Nephron progenitor cell (in vitro differentiated cells): ENCODE measurements around the gene GALNT10.

Experiments
- DNase-seq: peaks from one replicate; pipeline ENCODE4 v3.0.0; 2021
- H3K27ac Mint-ChIP-seq: 2 replicates; pipeline ENCODE4 v1.8.0; 2021; ENCODE audit warnings: mild to moderate bottlenecking, moderate library complexity, mixed read lengths
- H3K27me3 Mint-ChIP-seq: 2 replicates; pipeline ENCODE4 v1.8.0; 2021; ENCODE audit warnings: mild to moderate bottlenecking, low read depth, mixed read lengths; ENCODE audit not compliant: poor library complexity
- H3K36me3 Mint-ChIP-seq: 2 replicates; pipeline ENCODE4 v1.8.0; 2021; ENCODE audit warnings: low read depth, mixed read lengths
- H3K4me1 Mint-ChIP-seq: 2 replicates; pipeline ENCODE4 v1.8.0; 2021; ENCODE audit warnings: mixed read lengths
- H3K4me3 Mint-ChIP-seq: 2 replicates; pipeline ENCODE4 v1.8.0; 2021; ENCODE audit warnings: mild to moderate bottlenecking, moderate library complexity, mixed read lengths
- H3K9me3 Mint-ChIP-seq: 2 replicates; pipeline ENCODE4 v1.8.0; 2021; ENCODE audit warnings: mild to moderate bottlenecking, moderate library complexity, mixed read lengths
- TF ChIP-seq, protein P1 (sequence below): fragments of 200-600 bp; sonication (generic); IDR thresholded peaks from 2 replicates; pipeline ENCODE4 v1.5.0; 2021; ENCODE audit warnings: antibody characterized with exemption

GALNT10 gene

DNA sequence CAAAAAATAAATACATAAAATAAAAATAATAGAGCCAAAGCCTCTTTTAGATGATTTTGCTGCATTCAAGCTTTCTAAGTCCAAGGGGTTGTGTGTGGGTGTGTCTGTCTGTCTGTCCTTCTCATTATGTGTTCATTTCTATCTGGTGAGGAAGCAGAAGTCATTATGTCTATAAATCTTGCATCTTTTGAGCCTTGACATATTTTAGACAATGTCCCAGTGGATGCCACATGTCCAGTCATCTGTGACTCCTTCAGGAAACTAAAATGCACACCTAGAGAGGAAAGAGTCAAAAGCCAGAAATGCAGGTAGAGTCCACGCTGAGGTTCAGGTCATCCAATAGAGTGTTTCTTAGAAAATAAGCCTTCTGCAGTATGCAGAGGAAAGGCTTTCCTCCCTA lies 80.9 kb downstream of the GALNT10 start:
- TF ChIP-seq, protein P1, sequence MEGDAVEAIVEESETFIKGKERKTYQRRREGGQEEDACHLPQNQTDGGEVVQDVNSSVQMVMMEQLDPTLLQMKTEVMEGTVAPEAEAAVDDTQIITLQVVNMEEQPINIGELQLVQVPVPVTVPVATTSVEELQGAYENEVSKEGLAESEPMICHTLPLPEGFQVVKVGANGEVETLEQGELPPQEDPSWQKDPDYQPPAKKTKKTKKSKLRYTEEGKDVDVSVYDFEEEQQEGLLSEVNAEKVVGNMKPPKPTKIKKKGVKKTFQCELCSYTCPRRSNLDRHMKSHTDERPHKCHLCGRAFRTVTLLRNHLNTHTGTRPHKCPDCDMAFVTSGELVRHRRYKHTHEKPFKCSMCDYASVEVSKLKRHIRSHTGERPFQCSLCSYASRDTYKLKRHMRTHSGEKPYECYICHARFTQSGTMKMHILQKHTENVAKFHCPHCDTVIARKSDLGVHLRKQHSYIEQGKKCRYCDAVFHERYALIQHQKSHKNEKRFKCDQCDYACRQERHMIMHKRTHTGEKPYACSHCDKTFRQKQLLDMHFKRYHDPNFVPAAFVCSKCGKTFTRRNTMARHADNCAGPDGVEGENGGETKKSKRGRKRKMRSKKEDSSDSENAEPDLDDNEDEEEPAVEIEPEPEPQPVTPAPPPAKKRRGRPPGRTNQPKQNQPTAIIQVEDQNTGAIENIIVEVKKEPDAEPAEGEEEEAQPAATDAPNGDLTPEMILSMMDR = no peak
- peaks cover 38% of the 10 kb centered on the region for H3K4me1 Mint-ChIP-seq
- DNase-seq = no peak
- peaks cover 13% of the 10 kb centered on the region for H3K27me3 Mint-ChIP-seq
- no peak overlapping the region for H3K27ac Mint-ChIP-seq
- H3K9me3 Mint-ChIP-seq = no peaks in the 10 kb centered on the region
- H3K4me3 Mint-ChIP-seq = no peak overlapping the region
- H3K36me3 Mint-ChIP-seq = no peaks in the 10 kb centered on the region

DNA sequence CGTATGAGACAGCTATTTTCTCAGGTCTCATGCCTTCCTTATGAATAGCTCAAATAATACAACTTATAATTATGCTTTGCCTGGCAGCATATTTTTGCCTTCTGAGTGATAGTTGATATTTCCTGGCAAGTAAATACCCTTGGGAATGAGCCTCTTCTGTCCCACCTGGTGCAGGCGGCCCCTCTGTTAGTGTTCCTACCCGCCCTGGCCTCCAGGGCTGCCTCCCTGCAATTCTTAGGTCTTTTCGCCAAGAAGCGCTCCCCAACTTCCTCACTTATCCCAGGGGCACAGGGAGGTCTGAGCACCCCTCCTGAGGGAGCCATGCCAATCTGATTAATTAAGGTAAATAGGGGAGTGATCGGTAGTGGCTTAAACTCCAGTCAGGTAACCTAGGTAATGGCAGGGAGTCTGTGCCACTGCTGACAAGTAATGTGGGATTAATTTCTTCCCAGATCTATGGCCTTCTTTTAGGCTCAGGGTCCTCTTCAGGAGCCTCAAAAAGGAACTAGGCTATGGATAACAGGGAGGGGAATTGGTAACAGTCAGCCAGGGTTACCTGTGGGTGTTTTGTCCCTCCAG lies 81.5 kb downstream of the GALNT10 start:
- H3K36me3 Mint-ChIP-seq = no peaks in the 10 kb centered on the region
- no peaks in the 10 kb centered on the region for H3K9me3 Mint-ChIP-seq
- H3K27me3 Mint-ChIP-seq = peaks cover 13% of the 10 kb centered on the region
- H3K4me3 Mint-ChIP-seq = no peak overlapping the region
- TF ChIP-seq, protein P1 = no peak
- no peak for DNase-seq
- peaks cover 43% of the 10 kb centered on the region for H3K4me1 Mint-ChIP-seq
- H3K27ac Mint-ChIP-seq = no peak overlapping the region

- no peaks in the 10 kb centered on the region for H3K36me3 Mint-ChIP-seq
- TF ChIP-seq, protein P1 = no peak
- DNase-seq = peak; percentile 6
- H3K4me3 Mint-ChIP-seq = no peak overlapping the region
- no peaks in the 10 kb centered on the region for H3K9me3 Mint-ChIP-seq
- peaks cover 13% of the 10 kb centered on the region for H3K27me3 Mint-ChIP-seq
- peaks cover 54% of the 10 kb centered on the region for H3K4me1 Mint-ChIP-seq
- peak overlapping the region; percentile 66 for H3K27ac Mint-ChIP-seq
Observed at GRCh38 chr5:154273028-154273617, 82.6 kb downstream of the GALNT10 start.

DNA sequence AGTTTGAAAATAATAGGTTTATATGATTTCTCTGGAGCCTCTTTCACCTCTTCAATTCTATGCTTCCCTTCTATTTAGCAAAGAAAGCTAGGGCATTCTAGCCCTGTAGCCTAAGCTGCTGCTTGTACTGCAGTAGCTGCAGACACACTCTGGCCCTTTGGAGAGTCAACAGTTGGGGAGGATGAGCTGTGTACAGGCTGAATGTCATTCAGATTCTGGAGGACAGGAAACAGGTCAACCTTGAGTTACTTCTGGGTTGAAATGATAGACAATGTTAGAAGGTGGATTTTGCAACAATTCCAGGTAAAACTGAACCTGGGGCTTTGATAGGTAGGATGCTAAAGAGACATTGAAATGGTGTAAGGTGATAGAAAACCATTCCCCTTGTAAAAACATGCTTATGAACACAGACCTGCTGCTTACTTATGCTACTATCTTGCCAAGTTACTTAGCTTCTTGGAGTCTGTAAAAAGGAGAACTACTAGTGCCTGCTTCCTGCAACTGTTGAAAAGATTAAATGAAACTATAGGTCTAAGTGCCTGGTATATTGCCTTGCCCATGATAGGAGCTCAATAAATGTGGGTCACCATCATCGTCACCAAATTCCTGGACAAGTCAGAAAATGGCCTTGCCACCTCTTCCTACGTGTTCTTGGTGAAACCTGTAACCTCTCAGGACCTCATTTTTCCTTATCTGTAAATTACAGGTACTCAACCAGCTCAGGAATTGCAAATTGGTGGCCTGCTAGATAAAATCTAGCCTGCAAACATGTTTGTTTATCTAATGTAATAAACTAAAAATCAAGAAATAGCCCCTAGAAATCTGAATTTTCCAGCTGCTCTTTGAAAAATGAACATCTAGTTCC lies 83.7 kb downstream of the GALNT10 start:
- Mint-ChIP-seq H3K4me3 (no peak overlapping the region), H3K36me3 (no peaks in the 10 kb centered on the region), H3K4me1 (peaks cover 54% of the 10 kb centered on the region), H3K27ac (no peak overlapping the region), H3K9me3 (no peaks in the 10 kb centered on the region), H3K27me3 (peaks cover 13% of the 10 kb centered on the region)
- no peak for DNase-seq
- TF ChIP-seq, protein P1 = no peak

- Mint-ChIP-seq H3K27me3 (peaks cover 13% of the 10 kb centered on the region), H3K36me3 (no peaks in the 10 kb centered on the region), H3K27ac (no peak overlapping the region), H3K9me3 (no peaks in the 10 kb centered on the region), H3K4me1 (peaks cover 54% of the 10 kb centered on the region), H3K4me3 (no peak overlapping the region)
- DNase-seq = no peak
- TF ChIP-seq, protein P1 = no peak
Observed at GRCh38 chr5:154274828-154275185, 84.3 kb downstream of the GALNT10 start.
